GM12801 (cell line): ENCODE data around the gene MYCL.

Experiments used
- TF ChIP-seq, protein P1 (sequence below): IDR thresholded peaks from one replicate; pipeline ENCODE4 v1.5.1; 2011; ENCODE audit warnings: control low read depth; ENCODE audit not compliant: insufficient read length; ENCODE audit errors: extremely low read depth

MYCL gene

DNA sequence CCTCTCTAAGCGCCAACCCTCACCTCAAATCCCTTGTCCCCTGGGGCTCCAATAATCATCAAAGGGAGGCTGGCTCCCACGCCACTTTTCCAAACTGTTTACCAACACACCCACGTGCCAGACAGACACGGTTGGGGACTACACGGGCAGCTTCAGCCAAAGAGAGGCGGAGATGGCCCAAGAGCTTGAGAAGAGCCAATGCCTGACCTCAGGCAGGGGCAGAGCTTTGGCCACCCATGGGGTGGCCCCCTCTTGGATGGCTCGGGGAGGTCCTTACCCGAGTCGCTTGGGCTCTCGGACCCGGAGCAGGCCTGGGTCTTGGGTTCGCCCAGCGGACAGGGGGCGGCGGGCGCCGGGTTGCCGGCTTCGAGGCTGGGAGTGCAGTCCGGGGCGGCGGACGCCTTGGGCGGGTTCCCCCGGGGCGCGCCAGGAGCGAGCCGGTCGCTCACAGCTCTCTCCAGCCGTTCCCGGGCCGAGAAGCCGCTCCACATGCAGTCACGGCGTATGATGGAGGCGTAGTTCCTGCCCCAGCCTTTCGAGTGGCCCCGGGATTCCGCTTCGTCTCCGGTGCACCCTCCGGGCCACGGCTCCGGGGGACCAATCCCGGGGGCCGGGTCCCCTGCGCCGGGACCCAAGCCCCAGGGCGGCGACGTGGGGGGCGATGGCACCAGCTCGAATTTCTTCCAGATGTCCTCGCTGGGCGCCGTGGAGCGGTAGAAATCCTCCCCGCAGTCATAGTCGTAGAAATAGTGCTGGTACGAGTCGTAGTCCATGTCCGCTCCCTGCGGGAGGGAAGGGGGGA lies 854 bp downstream of the MYCL start:
- TF ChIP-seq, protein P1, sequence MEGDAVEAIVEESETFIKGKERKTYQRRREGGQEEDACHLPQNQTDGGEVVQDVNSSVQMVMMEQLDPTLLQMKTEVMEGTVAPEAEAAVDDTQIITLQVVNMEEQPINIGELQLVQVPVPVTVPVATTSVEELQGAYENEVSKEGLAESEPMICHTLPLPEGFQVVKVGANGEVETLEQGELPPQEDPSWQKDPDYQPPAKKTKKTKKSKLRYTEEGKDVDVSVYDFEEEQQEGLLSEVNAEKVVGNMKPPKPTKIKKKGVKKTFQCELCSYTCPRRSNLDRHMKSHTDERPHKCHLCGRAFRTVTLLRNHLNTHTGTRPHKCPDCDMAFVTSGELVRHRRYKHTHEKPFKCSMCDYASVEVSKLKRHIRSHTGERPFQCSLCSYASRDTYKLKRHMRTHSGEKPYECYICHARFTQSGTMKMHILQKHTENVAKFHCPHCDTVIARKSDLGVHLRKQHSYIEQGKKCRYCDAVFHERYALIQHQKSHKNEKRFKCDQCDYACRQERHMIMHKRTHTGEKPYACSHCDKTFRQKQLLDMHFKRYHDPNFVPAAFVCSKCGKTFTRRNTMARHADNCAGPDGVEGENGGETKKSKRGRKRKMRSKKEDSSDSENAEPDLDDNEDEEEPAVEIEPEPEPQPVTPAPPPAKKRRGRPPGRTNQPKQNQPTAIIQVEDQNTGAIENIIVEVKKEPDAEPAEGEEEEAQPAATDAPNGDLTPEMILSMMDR = no peak

DNA sequence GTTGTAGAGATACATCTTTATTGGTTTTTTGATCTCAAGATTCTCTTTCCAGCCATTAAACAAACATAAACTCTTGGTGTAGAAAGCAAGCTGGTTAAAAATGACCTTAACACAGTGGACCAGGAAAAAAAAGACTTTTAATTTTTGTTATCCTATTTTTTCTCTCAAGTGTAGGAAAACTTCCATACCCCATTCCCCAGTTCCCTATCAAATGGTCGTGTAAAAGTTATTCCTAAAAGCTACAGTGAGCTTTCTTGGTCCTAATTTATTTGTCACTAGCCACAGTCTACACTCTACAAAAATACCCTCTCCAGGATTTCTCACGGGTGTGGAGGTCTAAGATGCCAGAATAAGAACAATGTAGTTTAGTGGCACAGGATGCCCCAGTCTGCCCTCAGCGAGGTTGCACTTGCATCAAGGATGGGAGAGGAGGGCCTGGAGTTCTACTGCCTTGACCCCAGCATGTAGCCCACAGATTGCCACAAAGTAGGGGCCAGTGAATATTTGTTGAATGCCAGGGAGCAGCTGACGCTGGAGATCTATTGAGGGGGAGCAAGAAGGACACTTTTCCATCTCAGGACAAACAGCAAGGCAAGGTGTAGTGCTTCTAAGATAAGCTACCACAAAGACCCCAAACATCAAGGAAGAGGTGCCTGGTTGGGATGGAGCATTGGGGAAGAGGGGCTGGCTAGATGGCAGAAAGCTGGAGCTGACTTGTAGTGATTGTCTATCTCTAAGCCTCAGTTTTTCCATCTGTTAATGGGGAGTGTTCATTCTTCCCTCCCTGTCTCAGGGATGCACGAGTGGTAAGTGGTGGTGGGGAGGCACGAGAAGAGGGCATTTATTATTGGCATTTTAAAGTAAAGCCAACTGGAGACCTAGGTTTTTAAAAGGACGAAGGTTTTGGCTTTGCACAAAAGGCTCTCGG lies 1.8 kb downstream of the MYCL start:
- TF ChIP-seq, protein P1 = no peak

DNA sequence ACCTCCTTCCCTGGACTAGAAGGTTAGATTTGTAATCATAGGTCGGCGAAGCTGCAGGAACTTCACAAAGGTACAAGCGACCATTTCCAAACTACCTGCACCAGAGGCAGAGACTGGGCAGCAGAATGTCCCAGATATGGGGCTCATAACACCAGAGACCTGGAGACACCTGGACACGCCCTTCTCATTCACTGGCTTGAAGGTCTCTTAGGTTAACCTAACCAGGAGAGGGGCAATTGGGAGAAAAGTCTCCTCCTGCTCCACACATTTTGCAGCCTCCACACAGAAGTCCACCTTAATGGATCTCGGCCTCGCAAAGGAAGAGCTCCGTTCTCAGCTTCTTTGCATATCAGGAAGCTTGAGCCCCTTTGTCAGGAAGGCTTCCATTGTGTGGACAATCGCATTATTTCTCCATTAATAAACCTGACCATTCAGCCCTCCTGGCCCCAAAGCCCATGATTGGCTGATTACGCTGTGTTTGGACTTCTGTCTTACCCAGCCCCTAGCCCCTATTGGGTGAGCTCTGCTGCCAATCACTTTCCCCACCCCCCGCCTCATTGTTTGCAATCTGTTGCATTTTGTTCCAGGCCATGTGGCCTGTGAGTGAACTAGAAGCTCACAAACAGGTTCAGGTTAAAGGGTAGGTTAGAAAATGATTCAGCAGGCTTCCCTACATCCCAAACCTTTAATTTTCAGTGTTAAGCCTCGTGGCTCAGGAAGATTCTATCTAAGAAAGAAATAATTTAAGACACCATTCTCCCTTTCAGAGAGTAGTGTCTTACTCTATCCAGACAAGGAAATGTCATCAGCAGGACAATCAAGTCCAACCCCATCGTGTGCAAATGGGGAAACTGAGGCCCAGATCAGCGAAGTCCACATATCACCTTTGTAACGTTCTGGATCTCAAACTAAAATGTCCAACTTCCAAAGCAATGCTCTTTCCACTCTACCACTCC lies 2.8 kb downstream of the MYCL start:
- TF ChIP-seq, protein P1 = no peak

DNA sequence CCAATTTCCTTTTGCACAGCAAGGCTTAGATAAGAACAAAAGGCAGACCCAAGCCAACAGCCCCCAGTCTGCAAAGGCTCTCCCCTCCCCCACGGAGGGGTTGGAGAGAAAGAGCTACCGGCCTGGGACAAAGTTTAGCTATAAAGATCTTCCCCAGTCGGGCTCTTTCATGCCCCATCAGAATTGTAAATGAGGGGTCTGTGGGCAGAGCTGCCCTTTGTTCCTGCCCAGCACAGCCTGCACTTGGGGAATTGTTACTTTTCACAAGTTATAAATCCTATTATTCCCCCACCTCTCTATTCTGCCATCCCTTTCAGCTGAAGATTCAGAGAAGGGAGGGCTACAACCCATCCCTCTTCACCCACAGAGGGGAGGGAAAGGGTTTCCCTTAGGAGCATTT lies 3.5 kb downstream of the MYCL start:
- TF ChIP-seq, protein P1 = no peak

DNA sequence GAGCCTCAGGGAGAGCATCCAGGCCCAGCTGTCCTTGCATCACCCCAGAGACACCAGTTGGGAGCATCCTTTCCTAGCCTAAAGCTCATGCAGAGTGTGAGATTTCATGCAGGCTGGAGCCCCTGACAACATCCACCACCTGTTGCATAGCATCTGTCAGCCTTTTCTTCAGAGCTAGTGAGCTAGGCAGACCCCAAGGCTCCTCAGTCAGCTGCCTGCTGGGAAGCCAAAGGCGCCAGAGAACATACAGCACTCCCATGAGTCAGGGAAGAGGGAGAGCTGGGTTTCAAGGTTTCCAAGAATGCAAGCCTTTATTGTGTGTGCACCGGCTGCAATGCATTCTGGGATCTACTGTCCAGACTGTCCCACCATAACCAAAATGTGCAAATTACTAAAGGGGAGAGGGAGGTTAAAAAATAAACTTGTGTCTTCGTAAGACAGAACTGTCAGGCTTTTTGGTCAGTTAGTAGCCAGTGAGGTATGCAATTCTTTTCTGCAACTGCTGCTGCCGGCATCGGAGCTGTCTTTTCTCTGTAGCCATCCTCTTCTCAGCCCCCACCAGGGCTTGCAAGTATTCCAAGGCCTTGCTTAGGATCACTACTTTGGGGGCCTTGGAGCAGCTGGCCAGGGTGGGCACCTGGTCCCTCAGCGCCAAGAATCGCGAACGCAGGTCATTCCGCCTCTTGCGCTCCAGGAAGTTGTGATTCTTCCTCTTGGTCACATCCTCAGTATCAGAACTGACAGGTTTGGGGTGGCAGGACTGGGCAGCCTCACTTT lies 4.6 kb downstream of the MYCL start:
- TF ChIP-seq, protein P1 = no peak

DNA sequence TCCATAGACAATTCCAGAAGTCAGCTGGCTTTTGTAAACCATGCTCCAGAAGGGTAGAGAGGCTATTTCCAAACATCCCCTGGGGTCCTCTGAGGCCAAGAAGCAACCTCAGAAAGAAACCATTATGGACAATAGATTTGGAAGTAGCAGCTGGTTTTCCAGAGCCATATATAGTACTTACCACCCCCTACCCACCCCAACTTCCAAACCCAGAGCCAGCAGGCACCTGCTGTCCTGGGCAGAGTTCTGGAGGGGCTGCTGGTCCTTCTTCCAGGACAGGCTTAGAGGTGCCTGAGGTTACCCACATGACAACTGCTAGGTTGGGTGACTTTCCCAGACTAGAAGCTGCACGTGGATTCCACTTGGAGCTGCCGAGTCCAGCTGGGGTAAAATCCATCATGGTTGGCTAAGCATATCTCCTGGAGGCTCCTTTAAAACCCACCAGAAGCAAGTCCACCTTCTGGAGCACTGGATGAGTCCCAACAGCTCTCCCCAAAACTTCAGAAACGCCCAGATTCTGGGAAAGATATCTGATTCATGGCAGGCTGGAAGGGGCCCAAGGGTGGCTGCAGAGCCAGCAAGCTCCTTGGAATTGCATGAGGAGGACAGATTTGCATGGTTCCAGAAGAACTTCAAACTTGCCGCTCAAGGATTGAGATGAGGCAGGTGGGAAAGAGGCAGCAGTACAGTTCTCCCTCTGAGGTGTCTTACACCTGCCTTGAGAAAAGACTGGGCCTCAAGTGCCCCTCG lies 5.8 kb downstream of the MYCL start:
- TF ChIP-seq, protein P1 = no peak
